ENCODE results near the gene APBA1.

The APBA1 gene

GRCh38 chr9:69678843-69679538, 6.8 kb upstream of the APBA1 start:
- DNase-seq (ENCODE audit: low read depth in 1 of 2, low spot score in 1 of 2): no peak
- H3K27ac ChIP-seq (replicated peaks): no peak overlapping the region
- H3K27me3 ChIP-seq (ENCODE audit: insufficient read depth, poor library complexity, severe bottlenecking): no peaks in the 10 kb centered on the region
- no peak overlapping the region for H3K4me3 ChIP-seq (replicated peaks; ENCODE audit: insufficient read depth, low read length)
- TF ChIP-seq, protein P1, sequence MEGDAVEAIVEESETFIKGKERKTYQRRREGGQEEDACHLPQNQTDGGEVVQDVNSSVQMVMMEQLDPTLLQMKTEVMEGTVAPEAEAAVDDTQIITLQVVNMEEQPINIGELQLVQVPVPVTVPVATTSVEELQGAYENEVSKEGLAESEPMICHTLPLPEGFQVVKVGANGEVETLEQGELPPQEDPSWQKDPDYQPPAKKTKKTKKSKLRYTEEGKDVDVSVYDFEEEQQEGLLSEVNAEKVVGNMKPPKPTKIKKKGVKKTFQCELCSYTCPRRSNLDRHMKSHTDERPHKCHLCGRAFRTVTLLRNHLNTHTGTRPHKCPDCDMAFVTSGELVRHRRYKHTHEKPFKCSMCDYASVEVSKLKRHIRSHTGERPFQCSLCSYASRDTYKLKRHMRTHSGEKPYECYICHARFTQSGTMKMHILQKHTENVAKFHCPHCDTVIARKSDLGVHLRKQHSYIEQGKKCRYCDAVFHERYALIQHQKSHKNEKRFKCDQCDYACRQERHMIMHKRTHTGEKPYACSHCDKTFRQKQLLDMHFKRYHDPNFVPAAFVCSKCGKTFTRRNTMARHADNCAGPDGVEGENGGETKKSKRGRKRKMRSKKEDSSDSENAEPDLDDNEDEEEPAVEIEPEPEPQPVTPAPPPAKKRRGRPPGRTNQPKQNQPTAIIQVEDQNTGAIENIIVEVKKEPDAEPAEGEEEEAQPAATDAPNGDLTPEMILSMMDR (IDR thresholded peaks at IDR 0.05; ENCODE audit: insufficient read depth, low read length): no peak
- TF ChIP-seq, protein P2, sequence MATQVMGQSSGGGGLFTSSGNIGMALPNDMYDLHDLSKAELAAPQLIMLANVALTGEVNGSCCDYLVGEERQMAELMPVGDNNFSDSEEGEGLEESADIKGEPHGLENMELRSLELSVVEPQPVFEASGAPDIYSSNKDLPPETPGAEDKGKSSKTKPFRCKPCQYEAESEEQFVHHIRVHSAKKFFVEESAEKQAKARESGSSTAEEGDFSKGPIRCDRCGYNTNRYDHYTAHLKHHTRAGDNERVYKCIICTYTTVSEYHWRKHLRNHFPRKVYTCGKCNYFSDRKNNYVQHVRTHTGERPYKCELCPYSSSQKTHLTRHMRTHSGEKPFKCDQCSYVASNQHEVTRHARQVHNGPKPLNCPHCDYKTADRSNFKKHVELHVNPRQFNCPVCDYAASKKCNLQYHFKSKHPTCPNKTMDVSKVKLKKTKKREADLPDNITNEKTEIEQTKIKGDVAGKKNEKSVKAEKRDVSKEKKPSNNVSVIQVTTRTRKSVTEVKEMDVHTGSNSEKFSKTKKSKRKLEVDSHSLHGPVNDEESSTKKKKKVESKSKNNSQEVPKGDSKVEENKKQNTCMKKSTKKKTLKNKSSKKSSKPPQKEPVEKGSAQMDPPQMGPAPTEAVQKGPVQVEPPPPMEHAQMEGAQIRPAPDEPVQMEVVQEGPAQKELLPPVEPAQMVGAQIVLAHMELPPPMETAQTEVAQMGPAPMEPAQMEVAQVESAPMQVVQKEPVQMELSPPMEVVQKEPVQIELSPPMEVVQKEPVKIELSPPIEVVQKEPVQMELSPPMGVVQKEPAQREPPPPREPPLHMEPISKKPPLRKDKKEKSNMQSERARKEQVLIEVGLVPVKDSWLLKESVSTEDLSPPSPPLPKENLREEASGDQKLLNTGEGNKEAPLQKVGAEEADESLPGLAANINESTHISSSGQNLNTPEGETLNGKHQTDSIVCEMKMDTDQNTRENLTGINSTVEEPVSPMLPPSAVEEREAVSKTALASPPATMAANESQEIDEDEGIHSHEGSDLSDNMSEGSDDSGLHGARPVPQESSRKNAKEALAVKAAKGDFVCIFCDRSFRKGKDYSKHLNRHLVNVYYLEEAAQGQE (IDR thresholded peaks at IDR 0.05; ENCODE audit: insufficient replicate concordance, low read depth): no peak
- no peak for TF ChIP-seq GABPA (IDR thresholded peaks at IDR 0.05; ENCODE audit: low read depth)
- TF ChIP-seq POLR2AphosphoS5 (IDR thresholded peaks at IDR 0.05; ENCODE audit: low read depth): no peak
- TF ChIP-seq SPI1 (IDR thresholded peaks at IDR 0.05; ENCODE audit: borderline replicate concordance, low read depth): no peak

DNA sequence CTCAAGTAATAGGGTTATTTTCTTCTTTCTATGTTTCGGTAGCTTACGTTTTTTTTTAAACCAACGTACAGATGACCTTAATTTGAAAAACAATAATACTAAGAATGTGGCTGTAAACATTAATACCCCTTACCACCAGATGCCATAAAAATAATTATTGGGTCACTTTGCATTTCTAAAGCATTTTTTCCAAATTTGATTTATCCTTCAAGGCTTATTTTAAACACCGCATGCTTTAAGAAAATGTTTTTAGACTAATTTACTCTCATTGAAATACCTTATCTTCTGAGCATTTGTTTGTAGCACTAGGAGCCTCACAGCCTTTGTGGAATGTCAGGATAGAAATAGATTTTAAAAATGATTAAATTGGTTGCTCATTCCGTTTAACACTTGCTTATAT, 5.8 kb upstream of the APBA1 start:
- TF ChIP-seq, protein P2 (IDR thresholded peaks at IDR 0.05; ENCODE audit: insufficient replicate concordance, low read depth): no peak
- TF ChIP-seq, protein P1 (IDR thresholded peaks at IDR 0.05; ENCODE audit: insufficient read depth, low read length): no peak
- no peak for TF ChIP-seq GABPA (IDR thresholded peaks at IDR 0.05; ENCODE audit: low read depth)
- TF ChIP-seq SPI1 (IDR thresholded peaks at IDR 0.05; ENCODE audit: borderline replicate concordance, low read depth): no peak
- no peak for TF ChIP-seq POLR2AphosphoS5 (IDR thresholded peaks at IDR 0.05; ENCODE audit: low read depth)
- H3K4me3 ChIP-seq (replicated peaks; ENCODE audit: insufficient read depth, low read length): no peak overlapping the region
- H3K27me3 ChIP-seq (ENCODE audit: insufficient read depth, poor library complexity, severe bottlenecking): no peaks in the 10 kb centered on the region
- no peak for DNase-seq (ENCODE audit: low read depth in 1 of 2, low spot score in 1 of 2)
- no peak overlapping the region for H3K27ac ChIP-seq (replicated peaks)

GRCh38 chr9:69675563-69675962, 3.4 kb upstream of the APBA1 start:
- H3K27me3 ChIP-seq (ENCODE audit: insufficient read depth, poor library complexity, severe bottlenecking): peaks cover 13% of the 10 kb centered on the region
- DNase-seq (ENCODE audit: low read depth in 1 of 2, low spot score in 1 of 2): no peak
- H3K4me3 ChIP-seq (replicated peaks; ENCODE audit: insufficient read depth, low read length): no peak overlapping the region
- no peak overlapping the region for H3K27ac ChIP-seq (replicated peaks)
- TF ChIP-seq, protein P2 (IDR thresholded peaks at IDR 0.05; ENCODE audit: insufficient replicate concordance, low read depth): no peak
- no peak for TF ChIP-seq SPI1 (IDR thresholded peaks at IDR 0.05; ENCODE audit: borderline replicate concordance, low read depth)
- TF ChIP-seq POLR2AphosphoS5 (IDR thresholded peaks at IDR 0.05; ENCODE audit: low read depth): no peak
- no peak for TF ChIP-seq GABPA (IDR thresholded peaks at IDR 0.05; ENCODE audit: low read depth)
- TF ChIP-seq, protein P1 (IDR thresholded peaks at IDR 0.05; ENCODE audit: insufficient read depth, low read length): no peak
